Mucosa of descending colon (tissue), 3 donors: ENCODE measurements around the gene JAZF1. TPM values are rescaled to one million over a fixed set of nuclear protein-coding genes. Genes with fewer than 3 reads are reported as not detected.
"Not testable (repeated sequence)": the region's sequence is repeated elsewhere in the genome, so short reads cannot be mapped to it uniquely, and the experiment has no call there.

Experiments
- ATAC-seq: fragments of 200-7000 bp; cut with Tn5 transposase; one replicate; pipeline ENCODE4 v1.9.1; 2020; ENCODE audit warnings: mild to moderate bottlenecking, moderate library complexity
- DNase-seq, 3 donors: peaks; one replicate each; pipeline ENCODE4 v3.0.0-alpha.2; 2020
- H3K36me3 ChIP-seq: fragments of 200-600 bp; one replicate; pipeline ENCODE4 v1.8.0; 2021; ENCODE audit warnings: low read depth, mild to moderate bottlenecking
- H3K4me1 ChIP-seq: fragments of 200-600 bp; one replicate; pipeline ENCODE4 v1.8.0; 2021; ENCODE audit warnings: low read depth, mild to moderate bottlenecking
- H3K4me3 ChIP-seq: fragments of 200-600 bp; one replicate; pipeline ENCODE4 v1.8.0; 2021; ENCODE audit warnings: mild to moderate bottlenecking
- H3K9me3 ChIP-seq: fragments of 200-600 bp; one replicate; pipeline ENCODE4 v1.8.0; 2021; ENCODE audit warnings: mild to moderate bottlenecking
- intact Hi-C, 2 donors: fragments of 100-400 bp; cut with DNase I in 1 of 2; cut with micrococcal nuclease in 1 of 2; formaldehyde crosslinking; loops; one replicate each; pipeline versions ENCODE4 v1.11.0 to v1.11.1; 2022; cut with DNase I, micrococcal nuclease
- total RNA-seq, 3 donors: library from RNA; stranded (reverse); fragmentation: NEBNext Ultra II Directional in 2 of 3; extraction: Animal tissue kit (Norgen Biotek cat#: 25700) in 2 of 3; gene quantifications; one replicate each; pipeline versions ENCODE4 v1.2.1 to v1.2.4, GENCODE V29; 2021 to 2023
- TF ChIP-seq, protein P1 (sequence below): fragments of 200-600 bp; IDR thresholded peaks from one replicate; pipeline ENCODE4 v1.8.0; 2022; ENCODE audit warnings: antibody characterized with exemption, mild to moderate bottlenecking
- donor health status: DM: no; HTN: no; CAD: no; lungs with moderate emphysema.
- donor health status: DM: no; HTN: no; CAD: no.
- donor health status: DM: no; HTN: yes; CAD: no.

The JAZF1 gene
- total RNA-seq, 3 donors from 2014 or later: 4.9 to 68.4 (median 6.4) TPM

DNA sequence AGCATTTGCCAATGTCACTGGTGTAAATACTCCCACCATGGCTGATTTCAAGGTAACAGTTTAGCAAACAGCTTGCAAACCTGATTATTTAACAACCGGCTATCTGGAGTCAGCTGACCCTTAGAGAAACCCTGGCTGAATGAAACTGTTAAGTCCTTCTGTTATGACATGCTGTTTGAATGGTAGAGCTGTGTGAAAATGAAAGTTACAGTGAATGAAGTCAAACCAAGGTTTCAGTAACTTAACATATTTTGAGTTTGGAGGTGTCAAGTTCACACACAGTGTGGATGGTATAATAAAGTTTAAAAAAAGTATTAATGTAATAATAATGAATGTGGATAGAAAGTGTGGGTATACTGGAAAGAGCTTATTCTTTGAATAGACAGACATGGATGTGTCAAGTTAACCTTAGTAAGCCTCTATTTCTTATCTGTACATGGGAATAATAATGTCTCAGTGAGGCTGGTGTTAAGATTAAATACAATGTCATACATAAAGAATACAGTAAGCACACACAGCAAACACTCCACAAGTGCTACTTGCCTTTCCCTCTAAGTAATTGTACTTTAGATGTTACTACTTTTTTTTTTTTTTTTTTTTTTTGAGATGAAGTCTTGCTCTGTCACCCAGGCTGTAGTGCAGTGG is 290.3 kb downstream of the JAZF1 start:
- intact Hi-C loops: no loop called here
- no peaks in the 10 kb centered on the region for H3K36me3 ChIP-seq
- no peak for ATAC-seq
- no peak overlapping the region for H3K4me3 ChIP-seq
- TF ChIP-seq, protein P1, sequence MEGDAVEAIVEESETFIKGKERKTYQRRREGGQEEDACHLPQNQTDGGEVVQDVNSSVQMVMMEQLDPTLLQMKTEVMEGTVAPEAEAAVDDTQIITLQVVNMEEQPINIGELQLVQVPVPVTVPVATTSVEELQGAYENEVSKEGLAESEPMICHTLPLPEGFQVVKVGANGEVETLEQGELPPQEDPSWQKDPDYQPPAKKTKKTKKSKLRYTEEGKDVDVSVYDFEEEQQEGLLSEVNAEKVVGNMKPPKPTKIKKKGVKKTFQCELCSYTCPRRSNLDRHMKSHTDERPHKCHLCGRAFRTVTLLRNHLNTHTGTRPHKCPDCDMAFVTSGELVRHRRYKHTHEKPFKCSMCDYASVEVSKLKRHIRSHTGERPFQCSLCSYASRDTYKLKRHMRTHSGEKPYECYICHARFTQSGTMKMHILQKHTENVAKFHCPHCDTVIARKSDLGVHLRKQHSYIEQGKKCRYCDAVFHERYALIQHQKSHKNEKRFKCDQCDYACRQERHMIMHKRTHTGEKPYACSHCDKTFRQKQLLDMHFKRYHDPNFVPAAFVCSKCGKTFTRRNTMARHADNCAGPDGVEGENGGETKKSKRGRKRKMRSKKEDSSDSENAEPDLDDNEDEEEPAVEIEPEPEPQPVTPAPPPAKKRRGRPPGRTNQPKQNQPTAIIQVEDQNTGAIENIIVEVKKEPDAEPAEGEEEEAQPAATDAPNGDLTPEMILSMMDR: no peak
- H3K9me3 ChIP-seq: no peaks in the 10 kb centered on the region
- DNase-seq: no peak
- H3K4me1 ChIP-seq: peaks cover under 1% of the 10 kb centered on the region

DNA sequence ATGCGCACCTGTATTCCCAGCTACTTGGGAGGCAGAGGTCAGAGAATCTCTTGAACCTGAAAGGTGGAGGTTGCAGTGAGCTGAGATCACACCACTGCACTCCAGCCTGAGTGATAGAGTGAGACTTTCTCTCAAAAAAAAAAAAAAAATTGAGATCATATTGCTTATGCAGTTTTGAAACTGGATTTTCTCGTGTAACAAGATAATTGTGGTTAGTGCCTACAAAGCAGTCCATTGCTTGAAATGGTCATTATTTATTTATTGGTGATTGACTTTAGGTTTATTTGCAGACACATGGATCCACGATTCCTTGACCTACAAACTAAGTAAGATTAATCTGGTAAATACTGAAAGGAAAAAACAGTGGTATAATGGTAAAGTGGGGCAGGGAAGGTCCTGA is 290.8 kb downstream of the JAZF1 start:
- ATAC-seq: no peak
- intact Hi-C loops: no loop called here

DNA sequence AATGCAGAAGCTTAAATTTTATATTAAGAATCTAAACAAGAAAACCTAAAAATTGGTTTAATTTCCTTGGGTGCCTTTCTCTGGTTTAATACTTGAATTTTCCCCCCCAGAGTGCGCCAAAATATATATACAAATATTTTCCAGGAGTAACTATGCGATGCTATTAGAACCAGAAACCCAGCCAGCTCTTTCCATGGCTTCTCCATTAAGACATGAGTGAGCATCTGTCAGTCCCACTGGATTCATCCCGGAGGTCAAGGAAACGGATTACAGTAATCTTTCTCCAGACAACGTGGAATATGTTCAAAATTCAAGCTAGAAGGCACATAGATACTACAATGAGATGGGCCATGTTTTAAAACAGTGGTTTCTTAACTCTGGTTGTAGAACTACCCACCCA is 291.9 kb downstream of the JAZF1 start:
- Histone ChIP-seq H3K4me1 (no peaks in the 10 kb centered on the region), H3K36me3 (no peaks in the 10 kb centered on the region), H3K4me3 (no peak overlapping the region), H3K9me3 (no peaks in the 10 kb centered on the region)
- TF ChIP-seq, protein P1: no peak
- DNase-seq (no peak), ATAC-seq (no peak)
- intact Hi-C loops: no loop called here

More for the DNA sequence above, 290.8 kb downstream of the JAZF1 start:
- no peak overlapping the region for H3K4me3 ChIP-seq
- DNase-seq: no peak
- TF ChIP-seq, protein P1: no peak
- H3K4me1 ChIP-seq: no peaks in the 10 kb centered on the region
- no peaks in the 10 kb centered on the region for H3K36me3 ChIP-seq
- no peaks in the 10 kb centered on the region for H3K9me3 ChIP-seq

DNA sequence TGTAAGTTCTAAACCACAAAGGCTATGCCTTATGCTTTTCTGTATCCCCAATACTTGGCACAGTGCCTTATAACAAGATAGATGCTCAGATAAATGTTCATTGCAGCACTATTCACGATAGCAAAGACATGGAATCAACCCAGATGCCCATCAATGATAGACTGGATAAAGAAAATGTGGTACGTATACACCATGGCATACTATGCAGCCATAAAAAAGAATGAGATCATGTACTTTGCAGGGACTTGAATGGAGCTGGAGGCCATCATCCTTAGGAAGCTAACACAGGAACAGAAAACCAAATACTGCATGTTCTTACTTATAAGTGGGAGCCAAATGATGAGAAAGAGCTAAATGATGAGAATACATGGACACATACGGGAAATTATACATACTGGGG is 293.9 kb downstream of the JAZF1 start:
- intact Hi-C loops, H3K4me3 ChIP-seq, H3K9me3 ChIP-seq, ATAC-seq, H3K36me3 ChIP-seq, H3K4me1 ChIP-seq, DNase-seq: not testable (repeated sequence)

DNA sequence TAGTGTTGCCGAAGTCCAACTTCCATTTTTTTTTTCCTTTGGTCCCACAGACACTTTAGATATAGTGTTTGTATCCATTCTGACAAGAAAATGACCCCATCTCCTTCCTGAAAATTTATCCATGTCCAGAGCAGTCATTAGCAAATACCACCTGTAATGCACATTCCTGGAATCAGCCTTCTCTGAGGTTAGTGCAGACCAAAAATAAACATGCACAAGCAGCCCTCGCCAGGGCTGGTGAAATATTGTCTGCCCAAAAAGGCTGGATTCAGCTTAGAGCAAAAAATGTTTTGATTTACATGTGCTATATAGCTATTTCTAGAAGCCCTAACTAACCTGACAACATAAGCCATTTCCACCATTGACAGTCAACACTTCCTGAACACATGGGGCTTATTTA is 294.9 kb downstream of the JAZF1 start:
- Histone ChIP-seq H3K4me3 (no peak overlapping the region), H3K4me1 (no peaks in the 10 kb centered on the region), H3K9me3 (no peaks in the 10 kb centered on the region), H3K36me3 (no peaks in the 10 kb centered on the region)
- ATAC-seq: no peak
- DNase-seq: no peak
- intact Hi-C loops: no loop called here
- TF ChIP-seq, protein P1: no peak

DNA sequence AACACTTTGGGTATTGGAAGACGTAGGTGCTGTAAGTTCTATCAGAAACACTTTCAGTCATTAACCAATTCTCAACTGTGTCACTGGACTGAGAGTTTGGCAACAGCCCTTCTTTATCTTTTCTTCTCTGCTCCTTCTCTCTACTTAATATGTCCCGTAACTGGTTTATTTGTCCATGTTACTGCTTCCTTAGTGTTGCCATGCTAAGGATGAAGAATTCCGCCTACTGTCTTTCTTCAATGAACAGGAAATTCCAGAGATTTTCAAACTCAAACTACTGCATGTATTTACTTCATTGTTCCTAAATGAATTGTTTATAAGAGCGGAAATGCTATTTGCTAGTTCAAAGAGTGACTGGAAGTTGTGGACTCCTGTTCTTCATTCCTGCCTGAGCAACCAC is 296.9 kb downstream of the JAZF1 start:
- no peaks in the 10 kb centered on the region for H3K9me3 ChIP-seq
- no peak overlapping the region for H3K4me3 ChIP-seq
- ATAC-seq (no peak), DNase-seq (no peak)
- no peaks in the 10 kb centered on the region for H3K4me1 ChIP-seq
- TF ChIP-seq, protein P1: no peak
- H3K36me3 ChIP-seq: no peaks in the 10 kb centered on the region
- intact Hi-C loops: no loop called here
